ENCODE results near the gene TOR1A.

DNA sequence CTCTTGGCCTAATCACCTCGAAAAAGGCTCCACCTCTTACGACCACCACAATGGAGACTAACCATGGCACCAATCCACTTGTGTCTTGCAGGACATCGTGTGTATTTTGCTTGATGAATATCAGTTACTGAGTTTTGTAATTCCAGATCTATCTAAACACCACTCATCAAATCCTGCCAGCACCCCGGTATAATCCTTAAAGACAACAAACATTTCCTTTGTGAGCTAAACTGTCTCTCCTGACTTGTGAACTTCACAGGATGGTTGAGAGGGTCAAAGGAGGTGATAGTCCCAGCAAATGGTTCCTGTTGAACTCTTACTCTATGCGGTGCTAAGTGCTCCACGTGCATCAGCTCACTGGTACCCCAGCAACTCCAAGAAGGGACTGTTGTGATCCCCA is 25.0 kb downstream of the TOR1A start:
- no peak for TF ChIP-seq CTCF (conservative IDR thresholded peaks at IDR 0.05; ENCODE audit: low read depth, low read length)
- TF ChIP-seq EZH2 (IDR thresholded peaks at IDR 0.05; ENCODE audit: low read length, unreplicated experiment) = no peak
- no peak for TF ChIP-seq EZH2phosphoT487 (IDR thresholded peaks at IDR 0.05; ENCODE audit: borderline replicate concordance, low read length)

All from PC-3 (cell line).